GM23338 (cell line): ENCODE measurements around the gene C22orf23. TPM values are rescaled to one million over a fixed set of nuclear protein-coding genes. Genes with fewer than 3 reads are reported as not detected.
"Not testable (repeated sequence)": the region's sequence is repeated elsewhere in the genome, so short reads cannot be mapped to it uniquely, and the experiment has no call there.

ENCODE experiments used
- ATAC-seq: fragments of 200-7000 bp; cut with Tn5 transposase; 3 replicates; pipeline ENCODE4 v1.9.1; 2020
- DNase-seq: peaks from one replicate; pipeline ENCODE4 v3.0.0-alpha.2; 2015; ENCODE audit warnings: low spot score
- H2AFZ ChIP-seq: fragments of 200-600 bp; sonication (generic); 2 replicates; pipeline ENCODE4 v1.8.0; 2016; ENCODE audit warnings: antibody characterized with exemption, mild to moderate bottlenecking, moderate library complexity
- H3F3A ChIP-seq: fragments of 200-600 bp; sonication (generic); replicated peaks from 2 replicates; pipeline ENCODE4 v1.8.0; 2017; ENCODE audit warnings: antibody characterized with exemption, mixed run types, low read depth
- H3K27ac ChIP-seq: fragments of 200-600 bp; sonication (generic); 2 replicates; pipeline ENCODE4 v1.6.1; 2016; ENCODE audit warnings: low read depth
- H3K27me3 ChIP-seq: fragments of 200-600 bp; sonication (generic); 2 replicates; pipeline ENCODE4 v1.8.0; 2016; ENCODE audit warnings: mild to moderate bottlenecking, mixed run types, moderate library complexity; ENCODE audit not compliant: insufficient read depth
- H3K36me3 ChIP-seq: fragments of 200-600 bp; sonication (generic); 2 replicates; pipeline ENCODE4 v1.8.0; 2016; ENCODE audit warnings: mild to moderate bottlenecking; ENCODE audit not compliant: insufficient read depth
- H3K4me1 ChIP-seq: fragments of 200-600 bp; sonication (generic); 2 replicates; pipeline ENCODE4 v1.8.0; 2016; ENCODE audit warnings: mild to moderate bottlenecking, moderate library complexity; ENCODE audit not compliant: insufficient read depth
- H3K4me2 ChIP-seq: fragments of 200-600 bp; sonication (generic); 2 replicates; pipeline ENCODE4 v1.7.1; 2017; ENCODE audit warnings: mixed run types
- H3K4me3 ChIP-seq: fragments of 200-600 bp; sonication (generic); 2 replicates; pipeline ENCODE4 v1.6.1; 2016; ENCODE audit warnings: mixed run types
- H3K79me2 ChIP-seq: fragments of 200-600 bp; sonication (generic); replicated peaks from 2 replicates; pipeline ENCODE4 v1.8.0; 2017; ENCODE audit warnings: mild to moderate bottlenecking; ENCODE audit not compliant: insufficient read depth
- H3K9me2 ChIP-seq: fragments of 200-600 bp; sonication (generic); 2 replicates; pipeline ENCODE4 v1.8.0; 2017; ENCODE audit not compliant: insufficient read depth
- H4K20me1 ChIP-seq: fragments of 200-600 bp; sonication (generic); replicated peaks from 2 replicates; pipeline ENCODE4 v1.8.0; 2017; ENCODE audit warnings: mild to moderate bottlenecking; ENCODE audit not compliant: insufficient read depth
- H3K27ac Mint-ChIP-seq: 2 replicates; pipeline ENCODE4 v1.8.0; 2020; ENCODE audit warnings: inconsistent platforms, mild to moderate bottlenecking, moderate library complexity, mixed read lengths
- H3K27me3 Mint-ChIP-seq: 3 replicates; pipeline ENCODE4 v1.8.0; 2022; ENCODE audit warnings: low read depth, mild to moderate bottlenecking, moderate library complexity, mixed read lengths, inconsistent platforms; ENCODE audit not compliant: insufficient read depth, poor library complexity
- H3K36me3 Mint-ChIP-seq: 3 replicates; pipeline ENCODE4 v1.8.0; 2021; ENCODE audit warnings: low read depth, mild to moderate bottlenecking, inconsistent platforms, moderate library complexity, mixed read lengths
- H3K4me1 Mint-ChIP-seq: 3 replicates; pipeline ENCODE4 v1.8.0; 2020; ENCODE audit warnings: mild to moderate bottlenecking, inconsistent platforms, mixed read lengths
- H3K4me3 Mint-ChIP-seq: 3 replicates; pipeline ENCODE4 v1.8.0; 2021; ENCODE audit warnings: moderate library complexity, mild to moderate bottlenecking, inconsistent platforms, mixed read lengths
- H3K9me3 Mint-ChIP-seq: 3 replicates; pipeline ENCODE4 v1.8.0; 2020; ENCODE audit warnings: moderate library complexity, mild to moderate bottlenecking, inconsistent platforms, mixed read lengths
- CREB1 ChIP-seq: fragments of 250-450 bp; sonication (Bioruptor Pico); IDR thresholded peaks from 2 replicates; pipeline ENCODE4 v1.5.0; 2020; ENCODE audit warnings: low read depth, mild to moderate bottlenecking, moderate library complexity
- CTCF ChIP-seq, 2 experiments: fragments of 200-600 bp in 1 of 2; sonication (generic) in 1 of 2; conservative IDR thresholded peaks; 2 replicates each; pipeline versions ENCODE4 v1.5.1 to v1.6.1; 2016 to 2017; ENCODE audit warnings: antibody characterized with exemption in 2 of 2, low read depth in 2 of 2, mild to moderate bottlenecking in 2 of 2, moderate library complexity in 1 of 2
- ETS1 ChIP-seq: IDR thresholded peaks from 2 replicates; pipeline ENCODE4 v1.6.1; 2016; ENCODE audit warnings: antibody characterized with exemption
- EZH2 ChIP-seq: fragments of 200-600 bp; sonication (generic); IDR thresholded peaks from one replicate; pipeline ENCODE4 v1.8.0; 2017; ENCODE audit warnings: antibody characterized with exemption, mild to moderate bottlenecking, low read depth; ENCODE audit not compliant: unreplicated experiment
- EZH2phosphoT487 ChIP-seq: fragments of 200-600 bp; sonication (generic); IDR thresholded peaks from one replicate; pipeline ENCODE4 v1.8.1; 2018; ENCODE audit warnings: antibody characterized with exemption; ENCODE audit not compliant: unreplicated experiment
- JUNB ChIP-seq: IDR thresholded peaks from one replicate; pipeline ENCODE4 v1.6.1; 2016; ENCODE audit warnings: antibody characterized with exemption; ENCODE audit not compliant: unreplicated experiment
- POLR2AphosphoS5 ChIP-seq: IDR thresholded peaks from 2 replicates; pipeline ENCODE4 v1.6.1; 2016; ENCODE audit warnings: antibody characterized with exemption, low read depth
- STAT1 ChIP-seq: IDR thresholded peaks from one replicate; pipeline ENCODE4 v1.6.1; 2016; ENCODE audit warnings: antibody characterized with exemption; ENCODE audit not compliant: unreplicated experiment
- ZNF114 ChIP-seq: fragments of 250-450 bp; sonication (Bioruptor Pico); IDR thresholded peaks from 2 replicates; pipeline ENCODE4 v1.5.0; 2020; ENCODE audit warnings: mild to moderate bottlenecking, moderate library complexity
- ZNF331 ChIP-seq: fragments of 250-450 bp; sonication (Bioruptor Pico); IDR thresholded peaks from 2 replicates; pipeline ENCODE4 v1.5.0; 2020; ENCODE audit warnings: low read depth, mild to moderate bottlenecking, moderate library complexity
- ZNF462 ChIP-seq: fragments of 250-450 bp; sonication (Bioruptor Pico); IDR thresholded peaks from 2 replicates; pipeline ENCODE4 v1.5.0; 2020; ENCODE audit warnings: mild to moderate bottlenecking, moderate library complexity
- polyA plus RNA-seq: library from polyadenylated mRNA; unstranded; fragments of >200 nt; fragmentation: Nextera tagmentation; extraction: Ambion mirVana; gene quantifications from 2 replicates; pipeline ENCODE4 v1.2.1, GENCODE V29; 2016
- total RNA-seq: library from RNA; depleted of rRNA; stranded (reverse); fragments of >200 nt; shearing (Covaris generic); gene quantifications from 2 replicates; pipeline ENCODE4 v1.2.3, GENCODE V29; 2014

C22orf23 gene
- total and polyA plus RNA-seq, 2 experiments from 2014 or later, result 0.38 TPM; not detected in 1

GRCh38 chr22:37953062-37953436 lies 352 bp downstream of the C22orf23 start (continued):
- TF ChIP-seq ZNF462 (no peak), EZH2phosphoT487 (no peak), CTCF (conservative IDR thresholded peaks at IDR 0.05; ENCODE audit: low read depth in 2 of 2) (no peak), ZNF114 (CRISPR knock-in tag) (no peak), ZNF331 (CRISPR knock-in tag) (no peak), EZH2 (no peak), ETS1 (no peak), STAT1 (no peak), JUNB (no peak), CREB1 (CRISPR knock-in tag) (no peak), POLR2AphosphoS5 (no peak)

- H2AFZ ChIP-seq, result peak overlapping the region; percentile 91
- H3K9me3 Mint-ChIP-seq, H3K9me2 ChIP-seq, H3F3A ChIP-seq, H3K27ac ChIP-seq, H4K20me1 ChIP-seq, H3K27ac Mint-ChIP-seq, H3K36me3 ChIP-seq, DNase-seq: not testable (repeated sequence)
- H3K4me1 ChIP-seq, result peaks cover 14% of the 10 kb centered on the region
- peaks cover 13% of the 10 kb centered on the region for H3K27me3 ChIP-seq
- H3K4me1 Mint-ChIP-seq, result peaks cover 15% of the 10 kb centered on the region
- peaks cover 12% of the 10 kb centered on the region for H3K36me3 Mint-ChIP-seq
- peaks cover 21% of the 10 kb centered on the region for H3K27me3 Mint-ChIP-seq
- peak overlapping the region; percentile 93 for H3K4me2 ChIP-seq
- H3K4me3 ChIP-seq, result peak overlapping the region; percentile 98
- H3K79me2 ChIP-seq, result peaks cover 35% of the 10 kb centered on the region
- peak; percentile 26 for ATAC-seq
- peak overlapping the region; percentile 99 for H3K4me3 Mint-ChIP-seq
These were observed 772 bp downstream of the C22orf23 start for GRCh38 chr22:37952629-37953028.
